ENCODE results near the gene RYR2.

Gene RYR2

DNA sequence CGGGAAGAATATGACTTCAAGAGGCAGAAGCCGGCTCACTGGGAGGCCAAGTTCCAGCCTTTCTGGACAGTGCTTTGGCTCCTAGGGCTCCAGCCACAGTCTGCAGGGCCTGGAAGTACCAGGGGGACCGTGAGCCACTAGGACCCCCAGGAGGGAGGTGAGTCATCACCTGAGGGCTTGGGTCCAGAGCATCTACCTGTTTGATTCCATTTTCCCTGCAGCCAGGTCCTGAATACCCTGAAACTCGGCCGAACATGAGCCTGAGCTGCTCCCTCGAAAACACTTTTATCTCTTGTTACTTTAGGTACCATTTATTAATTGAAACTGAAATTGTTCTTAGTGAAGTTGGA lies 164.1 kb downstream of the RYR2 start:
- no peak for DNase-seq

DNA sequence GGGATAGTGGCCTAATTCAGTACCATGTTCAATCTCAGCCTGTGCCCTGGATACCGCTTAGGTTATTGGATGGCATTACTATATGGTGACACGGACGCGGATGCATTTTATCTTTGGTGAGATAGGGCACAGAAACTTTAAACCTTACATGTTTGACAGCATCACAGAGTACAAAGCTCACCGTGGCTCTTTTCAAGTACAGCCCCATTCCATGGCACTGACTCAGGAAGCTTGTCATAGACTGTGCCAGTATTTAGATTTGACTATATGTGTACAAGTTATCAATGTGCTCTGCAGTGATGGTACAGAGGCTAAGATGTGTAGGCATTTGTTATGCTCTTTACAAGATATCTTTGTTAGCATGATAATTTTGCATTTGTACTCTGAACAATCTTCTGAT lies 169.0 kb downstream of the RYR2 start:
- DNase-seq, result no peak

- no peak for DNase-seq
These were observed 169.6 kb downstream of the RYR2 start for GRCh38 chr1:237211540-237211939.

- no peak for DNase-seq
These were observed 178.0 kb downstream of the RYR2 start for GRCh38 chr1:237219751-237220642.

- no peak for DNase-seq
These were observed 181.4 kb downstream of the RYR2 start for GRCh38 chr1:237223419-237223818.

DNA sequence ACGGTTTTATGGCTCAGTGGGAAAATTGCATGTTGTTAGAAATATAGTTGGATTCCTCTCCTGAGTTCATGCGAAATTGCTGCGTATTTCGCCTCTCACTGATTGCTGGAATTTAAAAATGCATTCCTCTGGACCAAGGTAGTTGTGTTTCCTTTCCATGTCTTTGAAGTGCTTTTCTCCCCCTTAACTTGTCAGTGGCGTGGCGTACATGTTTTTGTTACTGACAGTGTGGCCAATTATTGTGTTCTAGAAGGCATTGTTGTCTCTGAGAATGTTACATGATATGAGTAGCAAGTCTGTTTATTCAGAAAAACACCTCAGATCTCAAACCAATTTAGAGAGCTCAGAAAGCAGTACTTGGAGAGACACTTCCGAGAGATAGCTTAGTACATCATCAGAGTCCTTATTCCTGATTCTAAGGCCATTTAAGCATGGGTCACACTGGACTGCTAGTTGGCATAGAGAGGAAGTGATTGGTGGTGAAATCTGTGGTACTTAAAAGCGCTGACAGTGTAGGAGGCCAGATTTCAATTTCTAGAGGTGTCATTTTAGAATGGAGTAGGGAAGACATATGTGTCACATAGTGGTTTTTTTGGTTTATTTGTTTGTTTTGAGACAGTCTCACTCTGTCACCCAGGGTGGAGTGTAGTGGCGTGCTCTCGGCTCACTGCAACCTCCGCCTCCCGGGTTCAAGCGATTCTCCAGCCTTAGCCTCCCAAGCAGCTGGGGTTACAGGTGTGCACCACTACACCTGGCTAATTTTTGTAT lies 184.4 kb downstream of the RYR2 start:
- DNase-seq, result no peak

DNA sequence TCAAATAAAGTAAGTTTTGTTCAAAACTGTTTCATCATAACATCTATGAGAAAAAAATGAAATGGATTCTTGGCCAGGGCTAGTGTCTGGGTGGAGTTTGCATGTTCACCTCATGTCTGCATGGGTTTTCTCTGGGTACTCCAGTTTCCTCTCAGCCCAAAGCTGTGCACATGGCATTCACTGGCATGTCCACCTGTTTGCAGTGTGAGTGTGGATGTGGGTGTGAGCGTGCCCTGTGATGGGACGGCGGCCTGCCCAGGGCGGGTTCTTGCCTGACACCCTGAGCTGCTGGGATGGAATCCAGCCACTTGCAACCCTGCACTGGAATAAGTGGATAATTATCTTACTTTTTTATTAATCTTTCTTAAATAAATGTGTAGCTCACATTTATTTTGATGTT lies 185.5 kb downstream of the RYR2 start:
- no peak for DNase-seq

- DNase-seq, result no peak
These were observed 186.4 kb downstream of the RYR2 start for GRCh38 chr1:237228421-237228820.

- DNase-seq, result no peak
These were observed 187.3 kb downstream of the RYR2 start for GRCh38 chr1:237229333-237229732.

DNA sequence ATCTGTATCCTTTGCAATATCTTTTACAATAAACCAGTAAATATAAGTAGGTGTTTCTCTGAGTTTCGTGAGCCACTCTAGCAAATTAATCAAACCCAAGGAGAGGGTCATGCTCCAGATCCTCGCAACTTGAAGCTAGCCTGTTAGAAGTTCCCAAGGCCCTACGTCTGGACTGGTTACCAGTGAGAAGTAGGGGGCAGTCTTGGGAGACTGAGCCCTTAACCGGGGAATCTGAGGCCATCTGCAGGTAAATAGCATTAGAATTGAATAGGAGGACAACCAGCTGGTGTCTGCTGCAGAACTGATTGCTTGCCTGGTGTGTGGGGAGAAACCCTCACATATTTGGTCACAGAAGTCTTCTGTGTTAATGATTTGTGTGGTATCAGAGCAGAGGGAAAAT lies 190.5 kb downstream of the RYR2 start:
- DNase-seq, result no peak

- no peak for DNase-seq
These were observed 193.1 kb downstream of the RYR2 start for GRCh38 chr1:237235091-237235490.

DNA sequence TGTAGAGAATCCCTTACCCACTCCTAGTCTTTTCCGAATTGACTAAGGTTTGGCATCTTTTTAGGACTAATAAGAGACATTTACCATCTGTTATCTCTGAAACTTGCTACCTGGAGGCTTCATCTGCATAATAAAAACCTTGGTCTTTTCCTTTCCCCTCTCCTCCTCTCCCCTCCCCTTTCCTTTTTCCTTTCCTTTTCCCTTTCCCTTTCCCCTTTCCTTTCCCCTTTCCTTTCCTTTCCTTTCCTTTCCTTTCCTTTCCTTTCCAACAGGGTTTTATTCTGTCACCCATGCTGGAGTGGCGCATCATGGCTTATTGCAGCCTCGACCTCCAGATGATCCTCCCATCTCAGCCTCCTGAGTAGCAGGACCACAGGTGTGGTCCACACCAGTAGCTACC lies 195.7 kb downstream of the RYR2 start:
- no peak for DNase-seq

- DNase-seq, result no peak
These were observed 197.3 kb downstream of the RYR2 start for GRCh38 chr1:237239248-237239647.

DNA sequence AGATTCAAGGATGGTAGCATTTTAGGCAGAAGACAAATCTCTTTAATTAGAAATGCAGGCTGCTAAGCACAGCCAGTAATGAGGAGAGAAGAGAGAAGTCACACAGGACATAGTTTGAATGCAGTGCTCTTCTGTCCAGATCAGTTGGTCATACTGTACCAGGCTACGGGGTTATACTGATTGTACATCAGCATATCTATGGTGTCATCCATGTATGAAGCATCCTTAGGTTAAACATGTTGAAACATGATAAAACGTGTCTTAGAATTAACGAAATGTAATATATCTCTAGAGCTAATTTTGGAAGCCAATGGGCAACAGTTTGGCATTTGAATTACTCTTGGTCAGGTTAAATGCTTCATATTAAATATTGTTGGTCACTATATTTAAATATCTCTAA lies 199.1 kb downstream of the RYR2 start:
- no peak for DNase-seq

DNA sequence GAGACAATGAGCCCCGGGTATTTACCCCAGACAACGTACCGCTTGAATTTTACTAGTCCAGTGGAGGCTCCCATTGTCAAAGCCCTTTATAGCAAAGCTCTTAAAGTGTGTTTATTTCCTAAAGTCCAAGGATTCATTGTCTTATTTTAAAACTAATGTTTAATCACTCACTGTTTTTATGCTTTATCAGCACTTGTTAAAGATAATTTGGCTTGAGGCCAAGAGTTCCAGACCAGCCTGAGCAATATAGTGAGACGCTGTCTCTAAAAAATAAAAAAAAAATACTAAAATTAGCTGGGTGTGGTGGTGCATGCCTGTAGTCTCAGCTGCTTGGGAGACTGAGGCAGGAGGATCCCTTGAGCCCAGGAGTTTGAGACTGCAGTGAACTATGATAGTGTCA lies 202.8 kb downstream of the RYR2 start:
- no peak for DNase-seq

- no peak for DNase-seq
These were observed 205.5 kb downstream of the RYR2 start for GRCh38 chr1:237247442-237247841.

- DNase-seq, result no peak
These were observed 207.1 kb downstream of the RYR2 start for GRCh38 chr1:237249120-237249519.

- DNase-seq, result no peak
These were observed 208.1 kb downstream of the RYR2 start for GRCh38 chr1:237250055-237250454.

- no peak for DNase-seq
These were observed 213.1 kb downstream of the RYR2 start for GRCh38 chr1:237255071-237255470.

DNA sequence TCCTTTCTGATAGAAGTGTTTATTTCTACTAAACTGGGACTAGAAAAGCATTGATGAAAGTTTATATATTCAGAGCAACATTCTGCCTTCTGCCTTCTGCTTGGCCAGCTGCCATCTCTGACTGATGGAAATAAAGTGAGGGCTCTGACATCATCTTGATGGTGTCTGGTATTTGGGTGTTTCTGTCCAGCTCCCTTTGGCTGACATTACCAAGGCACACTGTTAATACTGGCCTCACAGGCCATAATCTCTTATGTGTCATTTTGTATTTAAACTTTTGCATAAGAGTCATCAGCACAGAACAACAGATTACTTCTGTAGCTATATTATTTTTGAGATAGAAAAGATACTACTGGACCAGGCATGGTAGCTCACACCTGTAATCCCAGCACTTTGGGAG lies 216.9 kb downstream of the RYR2 start:
- no peak for DNase-seq

DNA sequence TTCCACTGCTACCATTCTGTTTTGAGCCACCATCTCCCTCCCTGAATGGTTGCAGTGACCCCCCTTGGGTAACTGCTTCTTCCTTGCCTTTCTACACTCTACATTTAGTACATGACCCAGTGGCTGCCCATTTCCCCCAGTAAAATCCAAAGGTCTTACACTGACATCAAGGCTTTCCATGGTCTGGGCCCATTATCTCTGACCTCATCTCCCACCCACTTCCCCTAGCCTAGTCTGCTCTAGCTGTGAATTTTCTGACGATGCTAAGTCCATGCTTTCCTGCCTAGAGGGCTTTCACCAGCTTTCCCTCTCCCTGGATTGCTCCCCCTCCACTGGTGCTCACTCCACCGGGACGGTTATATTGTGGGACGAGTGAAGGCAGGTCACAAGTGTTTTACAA lies 219.2 kb downstream of the RYR2 start:
- DNase-seq, result no peak

GRCh38 chr1:237267743-237268142 lies 225.8 kb downstream of the RYR2 start:
- no peak for DNase-seq

DNA sequence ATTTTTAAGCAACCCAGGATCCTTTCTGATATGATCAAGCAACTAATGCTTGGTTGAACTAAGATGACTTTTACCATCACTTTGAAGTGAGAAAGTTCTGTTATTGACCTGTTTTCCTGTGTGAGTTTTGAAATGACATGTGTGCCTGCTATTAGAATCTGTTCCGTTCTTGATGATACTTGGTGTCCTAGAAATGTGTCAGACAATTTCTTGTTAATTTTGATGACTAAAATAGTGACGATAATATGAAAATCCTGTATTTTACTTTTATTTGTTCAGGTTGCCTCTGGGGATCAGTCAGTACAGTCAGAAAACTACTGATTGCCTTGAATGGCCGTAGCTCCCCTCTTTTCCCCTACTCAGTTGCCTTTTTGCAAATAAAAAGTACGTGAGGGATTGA lies 228.0 kb downstream of the RYR2 start:
- no peak for DNase-seq

DNA sequence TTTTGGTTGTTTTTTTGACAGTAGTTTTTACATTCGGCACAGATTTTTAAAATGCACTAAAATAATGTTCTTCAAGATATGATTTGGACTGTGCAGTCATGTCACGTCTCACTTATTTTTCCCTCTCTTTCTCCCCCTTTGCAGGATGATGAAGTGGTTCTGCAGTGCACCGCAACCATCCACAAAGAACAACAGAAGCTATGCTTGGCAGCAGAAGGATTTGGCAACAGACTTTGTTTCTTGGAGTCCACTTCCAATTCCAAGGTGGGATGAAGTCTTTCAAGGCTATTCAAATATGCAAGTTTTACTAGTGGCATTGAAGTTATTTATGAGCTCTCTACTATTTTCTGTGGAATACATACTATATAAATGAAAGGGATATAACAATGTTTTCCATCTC lies 228.4 kb downstream of the RYR2 start:
- DNase-seq, result no peak

Measured in activated CD4-positive, alpha-beta T cell treated with anti-CD3 and anti-CD28 coated beads, Interleukin-2, amount 50 U/mL, for 4 hours (primary cell).